Measurements from ENCODE around the gene CDCP1.
A peak's percentile ranks its signal among the peaks of the same experiment; 100 is the strongest.
"Not testable (repeated sequence)": the region's sequence is repeated elsewhere in the genome, so short reads cannot be mapped to it uniquely, and the experiment has no call there.

CDCP1 gene

DNA sequence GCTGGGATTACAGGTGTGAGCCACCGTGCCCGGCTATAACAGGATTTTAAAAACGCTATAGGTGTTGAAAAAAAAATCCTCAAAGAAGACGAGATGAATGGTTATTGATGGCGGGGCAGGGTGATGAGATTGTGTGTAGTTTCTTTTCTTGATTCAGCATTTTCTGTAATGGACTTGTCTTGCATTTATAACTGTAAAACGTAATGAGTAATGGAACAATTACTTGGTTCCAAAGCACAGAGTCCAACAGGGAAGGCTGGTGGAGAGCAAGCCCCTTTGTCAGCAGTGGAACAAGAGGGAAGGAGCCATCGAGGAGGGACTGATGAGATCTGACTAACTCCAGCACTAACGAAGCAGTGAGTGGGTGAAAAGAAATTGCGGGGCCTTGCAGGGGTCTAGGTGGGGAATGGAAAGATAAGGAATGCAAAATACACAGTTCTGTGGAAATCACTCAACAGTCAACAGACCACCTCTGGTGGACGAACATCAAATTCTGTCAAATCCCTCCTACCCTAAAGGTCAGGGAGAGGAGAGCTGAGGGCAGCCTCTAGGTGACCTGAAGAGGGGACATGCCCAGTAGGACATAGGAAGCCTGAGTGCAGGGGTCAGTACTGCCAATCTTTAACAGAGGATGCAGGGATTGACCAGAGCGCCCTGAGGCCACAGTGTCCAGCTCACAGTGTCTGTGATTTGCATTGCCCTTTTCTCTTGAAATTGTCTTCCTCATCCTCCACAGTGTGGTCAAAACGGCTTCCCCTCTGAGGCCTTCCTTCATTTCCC is 23.1 kb upstream of the CDCP1 start:
- DNase-seq: no peak

DNA sequence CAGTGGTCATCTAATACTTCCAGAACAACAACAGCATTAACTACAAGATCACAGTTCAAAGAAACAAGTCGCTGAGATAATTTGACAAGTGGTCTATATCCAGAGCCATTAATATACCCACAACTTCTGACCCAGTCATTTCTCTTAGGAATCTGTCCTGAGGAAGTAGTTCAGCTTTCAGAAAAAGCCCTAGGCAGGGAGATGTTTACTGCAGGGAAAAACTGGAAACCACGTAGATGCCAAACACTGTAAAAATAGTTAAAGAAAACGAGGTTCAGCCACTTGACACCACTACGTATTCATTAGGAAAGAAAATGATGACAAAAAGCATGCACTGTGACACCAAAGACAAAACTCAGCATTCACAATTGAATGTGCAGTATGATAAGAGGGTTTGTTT is 22.3 kb upstream of the CDCP1 start:
- no peak for DNase-seq

- DNase-seq: peak; percentile 60
These were observed 21.1 kb upstream of the CDCP1 start for GRCh38 chr3:45167011-45167911.

DNA sequence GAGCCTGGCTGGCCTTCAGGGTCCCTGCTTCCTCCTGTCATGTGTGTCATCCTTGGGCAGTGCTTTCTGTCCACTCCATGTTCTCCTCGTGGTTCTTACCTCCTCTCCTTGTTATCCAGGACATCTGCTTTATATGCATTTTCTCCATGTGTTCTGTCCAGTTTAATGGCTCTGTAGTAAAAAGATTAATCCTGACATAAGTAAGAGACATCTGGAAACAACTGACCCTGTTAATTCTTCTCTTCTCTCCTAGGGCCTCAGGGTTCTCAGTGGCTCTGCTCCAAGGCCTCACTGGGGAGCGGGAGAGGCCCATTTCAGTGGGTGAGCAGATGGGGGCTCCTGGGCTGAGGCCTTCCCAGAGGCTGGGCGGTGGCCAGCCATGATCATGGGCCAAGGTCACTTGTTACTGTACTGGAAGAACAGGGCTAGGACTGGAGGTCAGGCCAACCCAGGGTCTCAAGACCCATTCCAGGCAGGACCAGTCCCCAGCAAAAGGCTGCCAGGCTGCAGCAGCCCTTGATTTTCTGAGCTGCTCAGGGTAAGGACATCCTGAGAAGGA is 20.2 kb upstream of the CDCP1 start:
- DNase-seq: no peak

GRCh38 chr3:45165497-45166283 is 19.5 kb upstream of the CDCP1 start:
- no peak for DNase-seq

DNA sequence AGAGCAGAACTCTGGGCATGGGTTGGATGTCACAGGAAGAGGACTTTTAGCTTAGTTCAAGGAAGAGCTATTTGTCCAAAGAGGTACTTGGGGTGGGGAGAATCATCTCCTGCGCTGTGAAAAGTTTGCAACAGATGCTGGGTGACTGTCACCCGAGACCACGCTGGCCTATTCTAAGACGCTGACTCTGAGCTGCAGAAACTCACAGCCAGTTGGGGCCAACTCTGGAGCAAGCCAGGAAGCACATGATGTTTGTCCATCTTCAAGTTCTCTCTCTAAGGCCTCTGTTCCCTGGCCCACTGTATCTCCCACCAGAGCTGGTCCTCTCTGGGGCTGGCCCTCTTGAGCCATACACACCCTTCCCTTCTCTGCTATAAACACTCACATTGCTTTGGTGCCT is 17.9 kb upstream of the CDCP1 start:
- DNase-seq: no peak

DNA sequence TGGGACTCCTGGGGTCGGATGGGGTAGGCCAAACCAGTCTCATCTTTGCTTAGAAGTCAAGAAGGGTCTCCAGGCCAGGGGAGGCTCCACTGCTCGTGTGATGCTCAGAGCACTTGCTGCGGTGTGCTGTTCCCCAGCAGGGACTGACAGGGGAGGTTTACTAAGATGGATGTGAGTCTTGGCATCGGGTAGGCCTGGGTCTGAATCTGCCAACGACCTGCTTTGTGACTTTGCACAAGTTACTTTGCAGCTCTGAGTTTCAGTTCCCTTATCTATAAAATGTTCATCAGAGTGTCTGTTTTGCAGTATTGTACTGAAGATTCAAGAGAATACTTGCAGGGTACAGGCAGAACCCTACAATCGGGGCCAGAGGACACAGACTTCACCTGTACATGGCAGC is 17.3 kb upstream of the CDCP1 start:
- DNase-seq: no peak

DNA sequence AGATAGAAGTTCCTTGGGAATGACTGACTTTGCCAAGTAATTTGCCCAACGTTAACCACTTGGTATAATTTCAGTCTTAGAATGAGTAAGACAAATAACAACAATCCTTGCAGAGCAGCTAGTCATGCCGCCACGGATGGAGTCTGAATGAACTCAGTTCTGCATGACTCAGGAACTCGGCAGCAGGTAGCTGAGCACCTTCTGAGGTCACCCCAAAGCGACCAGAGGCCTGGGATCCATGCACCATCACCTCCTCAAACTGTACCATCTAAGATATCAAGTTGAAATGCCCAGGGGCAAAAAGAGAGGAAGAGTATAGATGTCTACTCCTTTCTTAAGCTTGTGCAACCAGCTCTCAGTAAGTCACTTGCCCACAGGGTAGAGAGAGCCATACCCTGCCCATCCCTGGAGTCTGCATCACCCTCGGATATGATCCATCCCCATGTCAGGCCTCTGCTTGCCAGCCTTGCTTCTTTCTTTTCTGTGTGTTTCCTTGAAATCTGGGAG is 8.5 kb upstream of the CDCP1 start:
- no peak for DNase-seq

GRCh38 chr3:45153658-45154437 is 7.7 kb upstream of the CDCP1 start:
- no peak for DNase-seq

DNA sequence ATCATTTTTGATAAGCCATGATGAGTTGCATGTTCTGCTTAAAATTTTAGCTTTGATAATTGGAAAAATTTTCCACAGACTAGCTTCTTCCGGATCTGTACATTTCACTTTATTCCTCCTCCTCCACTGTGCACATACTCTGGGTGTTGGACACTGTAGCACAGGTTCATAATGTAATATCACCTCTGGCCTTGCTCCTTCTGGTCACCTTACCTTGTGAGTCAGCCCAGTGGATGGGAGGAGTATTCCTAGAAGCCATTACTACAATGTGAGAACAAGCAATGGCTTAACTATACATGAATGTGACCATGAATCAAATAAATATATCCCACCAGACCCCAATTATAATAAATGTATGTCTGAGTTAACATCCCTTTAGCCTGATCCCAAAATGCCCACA is 6.1 kb upstream of the CDCP1 start:
- DNase-seq: no peak

DNA sequence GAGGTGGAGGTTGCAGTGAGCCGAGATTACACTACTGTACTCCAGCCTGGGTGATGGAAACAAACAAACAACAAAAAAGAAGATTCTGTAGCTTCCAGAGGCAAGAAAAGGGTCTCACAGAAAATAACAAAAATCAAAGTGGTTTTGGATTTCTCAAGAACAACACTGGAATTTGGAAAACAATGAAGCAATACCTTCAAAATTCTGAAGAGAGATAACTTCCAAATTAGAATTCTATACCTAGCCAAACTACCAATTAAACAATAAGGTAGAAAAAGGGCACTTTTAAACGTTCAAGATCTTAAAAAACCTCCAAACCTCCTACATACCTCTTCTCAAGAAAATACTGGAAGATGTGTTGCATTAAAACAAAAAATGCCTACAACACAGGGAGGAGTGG is 4.9 kb upstream of the CDCP1 start:
- no peak for DNase-seq

GRCh38 chr3:45148921-45149320 is 2.7 kb upstream of the CDCP1 start:
- DNase-seq: no peak

DNA sequence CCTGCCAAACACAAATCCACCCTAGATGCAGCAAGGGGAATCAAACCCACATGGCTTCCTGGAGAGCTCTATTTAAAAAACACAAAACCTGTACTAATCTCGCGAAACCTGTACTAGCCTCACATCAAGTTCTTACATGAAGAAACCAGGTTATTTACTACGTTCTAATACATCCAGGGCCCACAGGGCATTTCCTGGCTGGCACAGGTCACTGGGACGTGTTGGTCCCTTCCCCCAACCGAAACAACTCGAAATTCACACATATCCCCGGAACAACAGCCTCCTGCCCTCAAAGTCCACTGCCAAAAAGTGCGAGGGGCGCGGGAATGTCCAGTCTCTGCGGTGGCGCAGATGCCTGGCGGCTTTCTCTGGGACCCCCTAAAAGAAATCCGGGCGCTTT is 955 bp downstream of the CDCP1 start:
- DNase-seq: no peak

DNA sequence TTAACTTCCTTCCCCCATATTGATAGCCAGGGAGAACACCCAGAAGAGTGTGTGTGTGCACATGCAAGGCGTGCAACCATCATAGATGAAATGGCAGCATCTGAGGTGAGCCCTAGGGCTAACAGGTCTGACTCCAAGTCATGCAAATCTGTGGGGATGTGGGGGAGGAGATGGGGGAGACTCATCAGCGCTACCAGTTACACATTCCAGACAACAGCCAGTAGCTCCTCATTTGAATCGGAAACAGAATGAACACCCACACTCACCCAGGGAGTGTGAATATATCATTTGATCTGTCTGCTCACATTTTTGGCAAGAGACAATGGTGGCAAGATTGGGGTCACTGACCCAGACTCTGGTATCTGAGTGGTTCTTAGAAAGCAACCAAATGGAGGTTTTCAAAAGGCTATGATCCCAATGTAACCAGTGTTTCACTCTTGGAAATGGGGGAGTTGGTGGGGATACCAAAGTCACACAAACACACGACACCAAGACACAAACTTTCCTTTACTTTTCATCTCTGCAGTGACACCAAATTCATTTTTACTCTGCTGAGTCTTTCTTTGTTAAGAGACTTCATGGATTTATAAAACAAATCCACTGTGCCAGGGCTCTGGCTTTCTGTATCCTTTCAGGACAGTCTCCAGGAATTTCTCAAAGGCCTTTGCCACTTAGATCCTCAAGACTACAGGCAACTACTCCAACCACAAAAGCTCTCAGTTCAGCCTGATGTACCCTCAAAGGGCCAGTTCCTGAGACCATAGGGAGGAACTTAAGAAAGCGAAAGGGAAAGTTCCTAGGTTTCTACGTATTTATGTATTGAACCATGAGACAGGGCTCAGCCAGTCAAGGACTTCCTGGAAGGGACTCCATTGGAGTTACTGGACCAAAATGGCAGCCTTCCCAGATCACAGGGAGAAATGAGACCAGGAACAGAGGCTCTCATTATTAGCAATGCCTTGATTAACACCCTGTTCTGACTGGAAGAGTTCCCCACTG is 2.2 kb downstream of the CDCP1 start:
- DNase-seq: no peak

DNA sequence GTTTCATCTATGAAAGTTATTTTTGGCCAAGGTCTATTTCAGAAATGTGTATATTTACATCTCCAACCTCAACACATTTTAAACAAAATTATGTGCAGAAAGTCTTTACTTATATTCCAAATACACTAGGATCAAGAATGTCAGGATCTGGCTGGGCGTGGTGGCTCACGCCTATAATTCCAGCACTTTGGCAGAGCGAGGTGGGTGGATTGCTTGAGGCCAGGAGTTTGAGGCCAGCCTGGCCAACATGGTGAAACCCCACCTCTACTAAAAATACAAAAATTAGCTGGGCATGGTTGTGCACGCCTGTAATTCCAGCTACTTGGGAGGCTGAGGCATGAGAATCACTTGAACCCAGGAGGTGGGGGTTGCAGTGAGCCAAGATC is 5.4 kb downstream of the CDCP1 start:
- not testable (repeated sequence) for DNase-seq

- DNase-seq: no peak
These were observed 5.9 kb downstream of the CDCP1 start for GRCh38 chr3:45140141-45140769.

DNA sequence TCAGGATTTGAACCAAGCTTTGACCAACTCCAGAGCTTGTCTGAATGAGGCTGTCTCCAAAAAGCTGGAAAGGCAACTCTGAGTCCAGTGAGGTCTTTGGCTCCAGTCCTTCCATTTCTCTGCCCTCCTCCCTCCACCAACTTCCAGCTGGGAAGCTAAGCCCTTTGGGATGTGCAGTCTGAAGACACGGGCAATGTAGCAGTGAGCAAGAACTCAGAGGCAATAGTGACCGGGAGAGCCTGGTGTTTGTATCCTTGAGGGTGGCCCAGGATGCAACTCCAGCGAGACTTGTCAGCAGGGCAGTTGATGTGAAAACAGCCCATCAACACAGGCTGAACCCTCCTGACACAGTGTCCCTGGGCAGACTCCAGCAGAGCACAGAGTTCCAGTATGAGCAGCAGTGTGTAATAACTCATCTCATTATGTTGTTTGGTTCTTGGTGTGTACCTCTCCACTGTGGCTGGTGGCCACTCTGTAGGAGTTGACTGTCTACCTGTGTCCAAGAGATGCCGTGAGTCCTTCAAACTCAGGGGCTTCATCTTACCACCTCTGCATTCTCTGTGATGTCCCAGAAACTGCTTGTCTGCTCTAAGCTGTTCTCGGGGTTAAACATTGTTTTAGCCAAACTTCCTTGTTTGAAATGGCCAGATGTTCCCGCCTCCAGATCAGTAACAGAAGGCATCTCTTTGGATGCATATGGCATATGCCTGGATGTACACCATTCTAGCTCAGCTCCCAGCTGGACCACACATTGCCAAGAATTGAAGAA is 6.6 kb downstream of the CDCP1 start:
- no peak for DNase-seq

DNA sequence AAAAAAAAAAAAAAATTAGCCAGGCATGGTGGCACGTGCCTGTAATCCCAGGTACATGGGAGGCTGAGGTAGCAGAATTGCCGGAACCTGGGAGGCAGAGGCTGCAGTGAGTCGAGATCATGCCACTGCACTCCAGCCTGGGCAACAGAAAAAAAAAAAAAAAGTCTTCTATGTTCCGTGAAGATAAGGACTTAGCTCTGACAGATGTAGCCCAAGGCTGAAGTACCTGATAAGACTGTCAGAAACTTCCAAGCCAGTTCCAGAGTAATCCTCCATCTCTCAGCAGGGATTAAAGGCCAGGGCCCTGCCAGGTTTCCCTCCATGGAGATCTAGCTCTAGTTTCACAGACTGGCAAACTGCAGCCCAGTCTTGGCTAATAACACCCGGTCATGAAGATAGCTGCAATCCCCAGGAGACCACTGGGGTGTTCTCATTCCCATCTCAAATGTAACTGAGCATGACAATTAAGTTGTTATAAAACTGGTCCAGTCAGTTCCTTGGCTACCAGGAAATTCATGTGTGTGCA is 8.5 kb downstream of the CDCP1 start:
- DNase-seq: no peak

- DNase-seq: no peak
These were observed 10.2 kb downstream of the CDCP1 start for GRCh38 chr3:45135959-45136358.

Data from retina (tissue), 1 donor.